AG09309 (cell line): ENCODE results near the gene RHBG.

Experiments
- DNase-seq: peaks from one replicate; pipeline ENCODE4 v3.0.0-alpha.2; 2010; ENCODE audit warnings: low read depth
- H3K4me3 ChIP-seq: 2 replicates; pipeline ENCODE4 v1.5.1; 2011; ENCODE audit warnings: mild to moderate bottlenecking, low read depth, low read length, moderate library complexity; ENCODE audit not compliant: control insufficient read depth
- TF ChIP-seq, protein P1 (sequence below): IDR thresholded peaks from 2 replicates; pipeline ENCODE4 v1.5.1; 2011; ENCODE audit warnings: mild to moderate bottlenecking, low read depth, low read length, inconsistent platforms; ENCODE audit not compliant: insufficient read depth, control insufficient read depth; ENCODE audit errors: missing control alignments

The RHBG gene

DNA sequence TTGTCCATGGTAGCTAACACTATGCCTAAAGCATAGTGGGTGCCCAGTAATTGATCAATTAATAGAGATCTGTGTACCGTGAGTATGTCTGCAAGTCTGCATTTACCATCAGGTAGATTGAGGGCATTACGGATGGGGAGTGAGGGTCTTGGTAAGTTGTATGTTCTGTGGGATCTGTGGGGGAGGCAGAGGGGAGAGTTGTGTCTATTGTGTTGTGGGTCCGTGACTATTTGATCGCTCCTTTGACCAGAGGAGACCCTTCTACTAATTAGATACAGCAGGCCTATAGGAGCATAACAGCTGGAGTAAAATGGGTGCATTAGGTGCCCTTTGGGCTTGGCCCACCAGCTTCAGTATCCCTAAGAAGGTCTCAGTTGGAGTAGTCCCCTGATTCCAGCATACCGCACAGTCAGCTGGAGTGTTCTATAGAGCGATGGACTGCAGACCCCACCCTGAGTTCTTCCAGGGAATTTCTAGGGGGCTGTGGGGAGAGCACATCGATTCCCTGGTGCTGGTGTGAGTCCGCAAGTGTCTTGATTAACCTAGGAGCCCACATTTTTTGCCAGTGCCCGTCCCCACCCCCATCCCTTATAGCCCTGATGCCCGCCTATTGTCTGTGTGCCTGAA lies 55.9 kb downstream of the RHBG start:
- TF ChIP-seq, protein P1, sequence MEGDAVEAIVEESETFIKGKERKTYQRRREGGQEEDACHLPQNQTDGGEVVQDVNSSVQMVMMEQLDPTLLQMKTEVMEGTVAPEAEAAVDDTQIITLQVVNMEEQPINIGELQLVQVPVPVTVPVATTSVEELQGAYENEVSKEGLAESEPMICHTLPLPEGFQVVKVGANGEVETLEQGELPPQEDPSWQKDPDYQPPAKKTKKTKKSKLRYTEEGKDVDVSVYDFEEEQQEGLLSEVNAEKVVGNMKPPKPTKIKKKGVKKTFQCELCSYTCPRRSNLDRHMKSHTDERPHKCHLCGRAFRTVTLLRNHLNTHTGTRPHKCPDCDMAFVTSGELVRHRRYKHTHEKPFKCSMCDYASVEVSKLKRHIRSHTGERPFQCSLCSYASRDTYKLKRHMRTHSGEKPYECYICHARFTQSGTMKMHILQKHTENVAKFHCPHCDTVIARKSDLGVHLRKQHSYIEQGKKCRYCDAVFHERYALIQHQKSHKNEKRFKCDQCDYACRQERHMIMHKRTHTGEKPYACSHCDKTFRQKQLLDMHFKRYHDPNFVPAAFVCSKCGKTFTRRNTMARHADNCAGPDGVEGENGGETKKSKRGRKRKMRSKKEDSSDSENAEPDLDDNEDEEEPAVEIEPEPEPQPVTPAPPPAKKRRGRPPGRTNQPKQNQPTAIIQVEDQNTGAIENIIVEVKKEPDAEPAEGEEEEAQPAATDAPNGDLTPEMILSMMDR = no peak

DNA sequence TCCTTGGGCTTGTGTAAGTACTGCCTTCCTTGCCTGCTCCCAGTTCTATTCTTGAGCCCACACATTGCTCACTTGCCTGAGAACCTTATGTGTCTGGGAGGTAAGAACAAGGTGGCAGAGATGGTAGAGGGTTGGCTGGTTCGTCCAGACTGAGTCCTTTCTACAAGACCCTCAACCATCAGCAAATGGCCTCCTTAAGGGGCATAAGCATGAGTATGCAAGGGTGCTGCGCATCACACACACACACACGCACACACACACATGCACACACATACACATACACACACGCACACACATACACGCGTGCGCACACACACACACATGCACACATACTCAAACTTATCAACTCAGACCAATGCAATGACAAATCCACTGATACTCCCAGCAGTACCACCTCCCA lies 56.9 kb downstream of the RHBG start:
- TF ChIP-seq, protein P1 = no peak
- no peak for DNase-seq
- no peak overlapping the region for H3K4me3 ChIP-seq

More for the DNA sequence above, 55.9 kb downstream of the RHBG start:
- no peak overlapping the region for H3K4me3 ChIP-seq
- DNase-seq = no peak

DNA sequence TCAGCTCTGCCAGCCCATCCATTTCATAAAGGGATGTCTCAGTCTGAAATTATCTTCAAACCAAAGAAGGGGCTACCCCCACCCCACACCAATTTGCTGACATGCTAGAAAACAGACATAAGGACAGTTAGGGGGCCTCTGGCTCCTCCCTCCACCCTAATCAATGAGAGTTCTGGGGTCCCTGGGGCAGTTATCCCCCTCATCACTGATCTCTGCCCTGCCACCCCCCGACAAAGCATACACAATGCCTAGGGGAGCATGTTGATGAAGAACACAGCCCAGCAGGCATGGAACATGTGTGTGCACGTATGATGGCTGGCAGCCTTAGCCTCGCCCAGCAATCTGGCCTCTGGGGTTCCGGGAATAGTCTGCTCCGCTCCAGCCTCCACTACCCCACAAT lies 58.9 kb downstream of the RHBG start:
- TF ChIP-seq, protein P1 = no peak
- DNase-seq = no peak
- H3K4me3 ChIP-seq = no peak overlapping the region

DNA sequence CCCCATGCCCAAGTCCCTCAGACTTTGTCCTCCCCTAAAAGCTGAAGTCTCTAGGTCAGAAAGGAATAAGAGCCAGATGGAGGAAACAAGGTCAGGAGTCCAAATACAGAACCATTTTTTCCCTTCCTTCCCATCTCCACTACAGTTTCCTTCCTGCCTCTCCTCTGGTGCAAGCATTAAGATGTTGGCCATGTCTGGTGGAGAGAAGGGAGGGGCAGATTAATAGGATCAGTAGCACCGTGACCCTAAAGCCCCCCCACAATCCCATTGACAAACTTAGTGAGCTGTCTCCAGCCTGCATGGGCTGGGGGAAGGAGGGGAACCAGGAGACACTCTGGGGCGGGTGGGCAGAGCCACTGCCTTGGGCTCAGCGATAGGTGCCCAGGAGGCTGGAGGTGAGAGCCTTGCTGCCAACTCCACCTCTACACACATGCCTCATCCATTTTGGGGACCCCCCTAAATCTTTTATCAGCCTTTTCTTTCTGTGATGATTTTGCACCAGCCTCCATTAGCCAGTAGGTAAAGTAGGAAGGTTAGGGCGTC lies 59.8 kb downstream of the RHBG start:
- no peak overlapping the region for H3K4me3 ChIP-seq
- TF ChIP-seq, protein P1 = no peak
- DNase-seq = no peak

DNA sequence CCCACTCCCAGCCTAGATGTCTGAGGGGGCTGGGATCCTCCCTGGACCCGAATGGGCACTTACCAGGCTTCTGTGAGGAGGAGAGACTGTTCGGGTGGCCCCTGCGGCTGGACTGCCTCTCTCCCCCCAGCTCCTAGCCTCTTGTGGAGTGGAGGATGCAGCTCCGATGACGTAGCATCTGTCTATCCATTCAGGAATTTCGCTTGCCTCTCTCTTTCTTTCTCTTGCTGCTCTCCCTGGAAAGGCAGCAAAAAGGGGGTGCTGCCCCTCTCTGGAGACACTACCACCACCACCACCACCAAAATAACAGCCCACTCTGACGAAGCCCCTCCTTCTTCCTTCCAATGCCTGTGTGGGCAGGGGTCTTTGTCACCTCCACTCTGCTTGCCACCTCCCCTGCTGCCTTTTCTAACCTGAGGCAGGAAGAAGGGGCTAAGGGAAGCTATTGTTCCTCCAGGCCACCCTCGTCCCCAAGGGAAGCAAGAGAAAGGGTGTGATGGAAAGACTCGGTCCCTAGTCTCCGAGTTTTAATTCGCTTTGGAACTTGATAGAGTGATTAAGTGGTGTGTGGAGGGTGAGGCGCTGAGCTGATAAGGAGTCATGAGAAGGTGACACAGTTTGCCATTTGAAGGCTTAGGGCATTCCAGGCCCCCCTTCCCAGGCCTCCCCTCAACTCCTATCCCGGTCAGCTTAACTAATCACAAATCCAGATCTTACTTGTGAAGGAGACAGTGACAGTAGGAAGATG lies 60.5 kb downstream of the RHBG start:
- DNase-seq = no peak
- TF ChIP-seq, protein P1 = no peak
- no peak overlapping the region for H3K4me3 ChIP-seq

DNA sequence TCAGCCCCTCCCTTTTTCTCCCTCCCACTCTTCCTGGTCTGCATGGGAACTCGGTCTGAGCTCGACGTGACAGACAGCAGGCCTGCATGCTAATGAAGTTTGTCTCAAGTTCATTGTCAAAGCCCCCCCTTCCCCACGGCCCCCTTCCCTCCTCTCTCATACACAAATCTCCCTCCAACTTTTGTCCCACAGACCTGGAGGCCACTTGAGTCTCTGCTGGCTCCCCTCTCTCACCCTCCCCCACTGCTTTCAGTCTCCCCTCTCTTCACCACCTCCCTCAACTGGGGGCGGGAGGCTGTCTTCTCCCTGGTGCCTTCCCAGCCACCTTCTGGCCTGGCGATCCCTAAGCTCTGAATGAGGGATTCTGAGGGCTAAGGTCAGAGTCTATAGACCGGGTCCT lies 61.3 kb downstream of the RHBG start:
- TF ChIP-seq, protein P1 = no peak
- no peak for DNase-seq
- no peak overlapping the region for H3K4me3 ChIP-seq
